OCI-LY3 (cell line): ENCODE results near the gene PPP6R2.

Source experiments
- CTCF ChIP-seq: fragments of 200-600, 300-600 bp; sonication (generic); IDR thresholded peaks from 2 replicates; pipeline ENCODE4 v1.5.1; 2014; ENCODE audit warnings: antibody characterized with exemption, low read length, low read depth
- EZH2phosphoT487 ChIP-seq: fragments of 200-600 bp; shearing (Covaris generic); IDR thresholded peaks from 2 replicates; pipeline ENCODE4 v1.6.1; 2018; ENCODE audit warnings: antibody characterized with exemption, mixed run types, low read depth

GRCh38 chr22:50488006-50488677 lies 145.0 kb downstream of the PPP6R2 start:
- no peak for TF ChIP-seq CTCF
- no peak for TF ChIP-seq EZH2phosphoT487
